SK-N-SH treated with all-trans-retinoic acid at 6 μM for 48 hours (cell line): ENCODE results near the gene ARHGEF11.

Source experiments
- ARNTL ChIP-seq: fragments of 450-650 bp; formaldehyde crosslinking; IDR thresholded peaks from 2 replicates; pipeline ENCODE4 v1.5.0; 2020; ENCODE audit warnings: low read depth, mild to moderate bottlenecking, moderate library complexity, borderline replicate concordance
- BACH2 ChIP-seq: fragments of 250-450 bp; sonication (Bioruptor Pico); IDR thresholded peaks from 2 replicates; pipeline ENCODE4 v1.9.0; 2021; ENCODE audit warnings: mild to moderate bottlenecking, borderline replicate concordance
- CSDC2 ChIP-seq: fragments of 250-450 bp; sonication (Bioruptor Pico); IDR thresholded peaks from 2 replicates; pipeline ENCODE4 v1.5.0; 2020; ENCODE audit warnings: mild to moderate bottlenecking, moderate library complexity
- POU6F1 ChIP-seq: fragments of 250-450 bp; sonication (Bioruptor Pico); IDR thresholded peaks from 2 replicates; pipeline ENCODE4 v1.8.0; 2021; ENCODE audit warnings: low read depth, mild to moderate bottlenecking, moderate library complexity, borderline replicate concordance
- PPARA ChIP-seq: fragments of 250-450 bp; sonication (Bioruptor Pico); IDR thresholded peaks from 2 replicates; pipeline ENCODE4 v1.5.0; 2020; ENCODE audit warnings: mild to moderate bottlenecking, borderline replicate concordance
- ZNF565 ChIP-seq: fragments of 450-650 bp; formaldehyde crosslinking; conservative IDR thresholded peaks from 2 replicates; pipeline ENCODE4 v1.5.0; 2020; ENCODE audit warnings: low read depth, mild to moderate bottlenecking, moderate library complexity
- ZNF70 ChIP-seq: fragments of 450-650 bp; formaldehyde crosslinking; IDR thresholded peaks from 2 replicates; pipeline ENCODE4 v1.5.0; 2020; ENCODE audit warnings: mild to moderate bottlenecking, moderate library complexity
- TF ChIP-seq, protein P1 (sequence below): fragments of 250-450 bp; sonication (Bioruptor Pico); IDR thresholded peaks from 2 replicates; pipeline ENCODE4 v1.5.1; 2020; ENCODE audit warnings: low read depth, mild to moderate bottlenecking, moderate library complexity

DNA sequence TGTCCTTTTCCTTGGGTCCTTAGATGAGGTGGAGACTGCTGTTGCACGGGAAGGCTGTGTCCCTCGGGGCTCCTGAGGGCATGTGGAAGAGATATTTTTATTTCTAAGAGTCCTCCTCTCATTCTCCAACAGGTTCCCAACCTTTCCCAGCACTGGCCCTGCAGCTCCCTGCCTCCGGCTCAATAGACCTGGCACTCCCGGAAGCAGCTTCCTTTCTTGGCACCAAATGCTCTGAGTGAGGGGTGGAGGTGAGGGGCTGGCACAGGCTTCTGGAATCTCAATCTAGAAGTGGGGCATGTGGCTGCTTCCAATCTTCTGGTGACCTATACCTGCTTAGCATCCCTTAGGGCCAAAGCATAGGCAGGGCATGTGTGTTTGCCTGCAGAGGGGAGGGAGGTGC lies 49.5 kb upstream of the ARHGEF11 start:
- no peak for TF ChIP-seq POU6F1
- no peak for TF ChIP-seq BACH2 (CRISPR knock-in tag)
- TF ChIP-seq ZNF565 (CRISPR knock-in tag): no peak
- TF ChIP-seq CSDC2 (CRISPR knock-in tag): no peak
- no peak for TF ChIP-seq ARNTL
- TF ChIP-seq ZNF70 (CRISPR knock-in tag): no peak
- TF ChIP-seq, protein P1, sequence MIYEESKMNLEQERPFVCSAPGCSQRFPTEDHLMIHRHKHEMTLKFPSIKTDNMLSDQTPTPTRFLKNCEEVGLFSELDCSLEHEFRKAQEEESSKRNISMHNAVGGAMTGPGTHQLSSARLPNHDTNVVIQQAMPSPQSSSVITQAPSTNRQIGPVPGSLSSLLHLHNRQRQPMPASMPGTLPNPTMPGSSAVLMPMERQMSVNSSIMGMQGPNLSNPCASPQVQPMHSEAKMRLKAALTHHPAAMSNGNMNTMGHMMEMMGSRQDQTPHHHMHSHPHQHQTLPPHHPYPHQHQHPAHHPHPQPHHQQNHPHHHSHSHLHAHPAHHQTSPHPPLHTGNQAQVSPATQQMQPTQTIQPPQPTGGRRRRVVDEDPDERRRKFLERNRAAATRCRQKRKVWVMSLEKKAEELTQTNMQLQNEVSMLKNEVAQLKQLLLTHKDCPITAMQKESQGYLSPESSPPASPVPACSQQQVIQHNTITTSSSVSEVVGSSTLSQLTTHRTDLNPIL (CRISPR knock-in tag): no peak
- TF ChIP-seq PPARA (CRISPR knock-in tag): no peak
